Hepatocyte (in vitro differentiated cells): Measurements from ENCODE around the gene KMT5B. TPM values are rescaled to one million over a fixed set of nuclear protein-coding genes. Genes with fewer than 3 reads are reported as not detected.
"Not testable (repeated sequence)": the region's sequence is repeated elsewhere in the genome, so short reads cannot be mapped to it uniquely, and the experiment has no call there.

Experiments
- DNase-seq: peaks from one replicate; pipeline ENCODE4 v3.0.0-alpha.2; 2016; ENCODE audit warnings: low spot score
- H2AFZ ChIP-seq: fragments of 200-600 bp; sonication (generic); 2 replicates; pipeline ENCODE4 v1.6.0; 2016; ENCODE audit warnings: antibody characterized with exemption, mild to moderate bottlenecking
- H3K27ac ChIP-seq: fragments of 200-600 bp; sonication (generic); 2 replicates; pipeline ENCODE4 v1.5.1; 2016; ENCODE audit warnings: mild to moderate bottlenecking
- H3K27me3 ChIP-seq: fragments of 200-600 bp; sonication (generic); 2 replicates; pipeline ENCODE4 v1.6.1; 2016
- H3K36me3 ChIP-seq: fragments of 200-600 bp; sonication (generic); replicated peaks from 2 replicates; pipeline ENCODE4 v1.5.1; 2016; ENCODE audit warnings: low read depth; ENCODE audit not compliant: insufficient read depth
- H3K4me1 ChIP-seq: fragments of 200-600 bp; sonication (generic); 2 replicates; pipeline ENCODE4 v1.5.1; 2016; ENCODE audit warnings: mild to moderate bottlenecking, moderate library complexity; ENCODE audit not compliant: insufficient read depth
- H3K4me2 ChIP-seq: fragments of 200-600 bp; sonication (generic); 2 replicates; pipeline ENCODE4 v1.6.0; 2016
- H3K4me3 ChIP-seq: fragments of 200-600 bp; sonication (generic); 2 replicates; pipeline ENCODE4 v1.5.1; 2016; ENCODE audit warnings: mild to moderate bottlenecking
- H3K79me2 ChIP-seq: fragments of 200-600 bp; sonication (generic); 2 replicates; pipeline ENCODE4 v1.6.0; 2017; ENCODE audit warnings: mild to moderate bottlenecking
- H3K9me2 ChIP-seq: fragments of 200-600 bp; sonication (generic); replicated peaks from 2 replicates; pipeline ENCODE4 v1.6.0; 2017; ENCODE audit warnings: mild to moderate bottlenecking; ENCODE audit not compliant: insufficient read depth
- H3K9me3 ChIP-seq: fragments of 200-600 bp; sonication (generic); 2 replicates; pipeline ENCODE4 v1.5.1; 2016; ENCODE audit warnings: low read depth, mild to moderate bottlenecking
- H4K20me1 ChIP-seq: fragments of 200-600 bp; sonication (generic); 2 replicates; pipeline ENCODE4 v1.6.0; 2016; ENCODE audit warnings: mild to moderate bottlenecking; ENCODE audit not compliant: insufficient read depth, poor library complexity, severe bottlenecking
- EZH2 ChIP-seq: fragments of 200-600 bp; sonication (generic); IDR thresholded peaks from 2 replicates; pipeline ENCODE4 v1.6.1; 2016; ENCODE audit warnings: antibody characterized with exemption, mild to moderate bottlenecking, borderline replicate concordance
- EZH2phosphoT487 ChIP-seq: fragments of 200-600 bp; sonication (generic); IDR thresholded peaks from one replicate; pipeline ENCODE4 v1.6.1; 2018; ENCODE audit warnings: antibody characterized with exemption, mild to moderate bottlenecking, low read depth, moderate library complexity; ENCODE audit not compliant: unreplicated experiment, severe bottlenecking
- WGBS: methylation state at CpG from one replicate; pipeline ENCODE4 v1.1.6; 2016; ENCODE audit warnings: low lambda C conversion rate; ENCODE audit errors: missing lambda C conversion rate; 5-methylcytosine and 5-hydroxymethylcytosine counted together
- polyA plus RNA-seq: library from polyadenylated mRNA; unstranded; fragments of >200 nt; fragmentation: Nextera tagmentation; extraction: Ambion mirVana; gene quantifications from 2 replicates; pipeline ENCODE4 v1.2.1, GENCODE V29; 2016
- total RNA-seq: library from RNA; depleted of rRNA; stranded (reverse); fragments of >200 nt; gene quantifications from 2 replicates; pipeline ENCODE4 v1.2.3, GENCODE V29; 2014
- TF ChIP-seq, protein P1 (sequence below): fragments of 200-600 bp; sonication (generic); IDR thresholded peaks from 2 replicates; pipeline ENCODE4 v1.5.1; 2016; ENCODE audit warnings: antibody characterized with exemption, mild to moderate bottlenecking; ENCODE audit not compliant: poor library complexity

The KMT5B gene
- total and polyA plus RNA-seq, 2 experiments from 2014 or later: 29.9 to 36.0 TPM

DNA sequence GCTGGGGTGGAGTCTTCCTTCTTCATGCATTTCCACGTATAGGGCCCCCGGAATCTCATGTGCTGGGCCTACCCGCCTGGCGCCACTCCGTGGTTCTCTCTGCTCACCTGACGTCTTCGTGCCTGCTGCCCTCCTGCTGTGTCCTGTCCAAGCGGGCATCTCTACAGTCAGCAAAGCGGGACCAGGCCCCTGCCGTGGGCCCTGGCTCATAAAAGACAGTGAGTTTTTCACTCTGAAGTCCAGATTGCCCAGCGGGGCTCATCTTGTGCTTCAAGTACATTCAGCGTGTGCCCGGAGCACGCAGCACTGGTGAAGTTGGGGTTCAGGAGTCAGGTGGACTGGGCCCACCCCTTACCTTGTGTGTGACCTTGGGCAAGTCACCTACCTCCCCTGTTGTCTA lies 41.3 kb upstream of the KMT5B start:
- 96% methylated on average over 14 of the region's 14 CpGs for WGBS
- H3K4me3 ChIP-seq: no peak overlapping the region
- DNase-seq: no peak

DNA sequence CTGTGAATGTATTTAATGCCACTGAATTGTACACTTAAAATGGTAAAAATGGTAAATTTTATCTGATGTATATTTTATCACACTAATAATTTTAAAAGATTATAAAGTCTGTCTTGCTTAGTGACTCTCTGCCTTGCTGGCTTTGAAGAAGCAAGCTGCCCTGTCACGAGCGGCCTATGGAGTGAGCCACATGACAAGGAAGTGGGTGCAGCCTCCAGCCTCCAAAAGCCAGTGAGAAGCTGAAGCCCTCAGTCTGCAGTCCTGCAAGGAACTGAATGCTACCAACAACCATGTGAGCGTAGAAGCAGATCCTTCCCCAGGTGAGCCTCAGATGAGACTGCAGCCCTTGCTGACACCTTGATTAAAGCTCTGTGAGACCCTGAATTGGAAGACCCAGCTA lies 38.7 kb upstream of the KMT5B start:
- TF ChIP-seq, protein P1, sequence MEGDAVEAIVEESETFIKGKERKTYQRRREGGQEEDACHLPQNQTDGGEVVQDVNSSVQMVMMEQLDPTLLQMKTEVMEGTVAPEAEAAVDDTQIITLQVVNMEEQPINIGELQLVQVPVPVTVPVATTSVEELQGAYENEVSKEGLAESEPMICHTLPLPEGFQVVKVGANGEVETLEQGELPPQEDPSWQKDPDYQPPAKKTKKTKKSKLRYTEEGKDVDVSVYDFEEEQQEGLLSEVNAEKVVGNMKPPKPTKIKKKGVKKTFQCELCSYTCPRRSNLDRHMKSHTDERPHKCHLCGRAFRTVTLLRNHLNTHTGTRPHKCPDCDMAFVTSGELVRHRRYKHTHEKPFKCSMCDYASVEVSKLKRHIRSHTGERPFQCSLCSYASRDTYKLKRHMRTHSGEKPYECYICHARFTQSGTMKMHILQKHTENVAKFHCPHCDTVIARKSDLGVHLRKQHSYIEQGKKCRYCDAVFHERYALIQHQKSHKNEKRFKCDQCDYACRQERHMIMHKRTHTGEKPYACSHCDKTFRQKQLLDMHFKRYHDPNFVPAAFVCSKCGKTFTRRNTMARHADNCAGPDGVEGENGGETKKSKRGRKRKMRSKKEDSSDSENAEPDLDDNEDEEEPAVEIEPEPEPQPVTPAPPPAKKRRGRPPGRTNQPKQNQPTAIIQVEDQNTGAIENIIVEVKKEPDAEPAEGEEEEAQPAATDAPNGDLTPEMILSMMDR: no peak
- TF ChIP-seq EZH2phosphoT487 (no peak), EZH2 (no peak)
- H3K27ac ChIP-seq: no peak overlapping the region
- WGBS: 97% methylated on average over 3 of the region's 3 CpGs

More for the DNA sequence above, 41.3 kb upstream of the KMT5B start:
- Histone ChIP-seq H3K27ac (no peak overlapping the region), H3K9me3 (no peaks in the 10 kb centered on the region), H2AFZ (no peak overlapping the region), H3K79me2 (no peaks in the 10 kb centered on the region), H3K9me2 (no peaks in the 10 kb centered on the region), H3K27me3 (no peaks in the 10 kb centered on the region), H3K4me1 (peaks cover 13% of the 10 kb centered on the region), H3K4me2 (no peak overlapping the region), H3K36me3 (no peaks in the 10 kb centered on the region), H4K20me1 (no peaks in the 10 kb centered on the region)
- TF ChIP-seq EZH2phosphoT487 (no peak), EZH2 (no peak)
- TF ChIP-seq, protein P1: no peak

DNA sequence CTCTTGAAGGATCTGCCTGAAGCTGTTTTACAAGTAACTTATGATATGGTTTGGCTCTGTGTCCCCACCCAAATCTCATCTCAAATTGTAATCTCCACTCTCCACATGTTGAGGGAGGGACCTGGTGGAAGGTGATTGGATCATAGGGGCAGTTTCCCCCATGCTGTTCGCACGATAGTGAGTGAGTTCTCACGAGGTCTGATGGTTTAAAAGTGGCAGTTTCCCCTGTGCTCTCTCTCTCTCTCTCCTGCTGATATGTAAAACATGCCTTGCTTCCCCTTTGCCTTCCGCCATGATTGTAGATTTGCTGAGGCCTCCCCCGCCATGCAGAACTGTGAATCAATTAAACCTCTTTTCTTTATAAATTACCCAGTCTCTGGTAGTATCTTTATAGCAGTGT lies 31.8 kb upstream of the KMT5B start:
- H3K36me3 ChIP-seq, H3K4me1 ChIP-seq, H3K9me3 ChIP-seq, DNase-seq, H3K27me3 ChIP-seq, H3K4me2 ChIP-seq, H3K79me2 ChIP-seq, H3K4me3 ChIP-seq, H3K27ac ChIP-seq, H2AFZ ChIP-seq, H4K20me1 ChIP-seq, H3K9me2 ChIP-seq: not testable (repeated sequence)
- 79% methylated on average over 5 of the region's 5 CpGs for WGBS

More for the DNA sequence above, 38.7 kb upstream of the KMT5B start:
- H3K4me1 ChIP-seq: peaks cover 8% of the 10 kb centered on the region
- no peaks in the 10 kb centered on the region for H3K27me3 ChIP-seq
- no peaks in the 10 kb centered on the region for H3K9me3 ChIP-seq
- H3K4me3 ChIP-seq: no peak overlapping the region
- DNase-seq: no peak
- H2AFZ ChIP-seq: no peak overlapping the region
- no peaks in the 10 kb centered on the region for H3K79me2 ChIP-seq
- no peak overlapping the region for H3K4me2 ChIP-seq
- H4K20me1 ChIP-seq: no peaks in the 10 kb centered on the region
- no peaks in the 10 kb centered on the region for H3K36me3 ChIP-seq
- no peaks in the 10 kb centered on the region for H3K9me2 ChIP-seq

DNA sequence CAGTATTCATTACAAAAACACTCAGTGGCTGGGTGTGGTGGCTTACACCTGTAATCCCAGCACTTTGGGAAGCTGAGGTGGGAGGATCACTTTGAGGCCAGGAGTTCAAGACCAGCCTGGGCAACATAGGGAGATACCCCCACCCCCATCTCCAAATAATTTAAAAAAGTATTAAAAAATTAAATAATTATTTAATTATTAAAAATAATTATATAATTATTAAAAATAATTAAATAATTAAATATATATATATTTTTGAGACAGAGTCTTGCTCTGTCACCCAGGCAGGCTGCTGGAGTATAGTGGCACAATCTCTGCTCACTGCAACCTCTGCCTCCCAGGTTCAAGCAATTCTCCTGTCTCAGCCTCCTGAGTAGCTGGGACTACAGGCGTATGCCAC lies 30.8 kb upstream of the KMT5B start:
- H3K9me3 ChIP-seq, H3K9me2 ChIP-seq, H3K79me2 ChIP-seq, H3K27ac ChIP-seq, H3K27me3 ChIP-seq, H3K4me3 ChIP-seq, H3K4me1 ChIP-seq, DNase-seq, H4K20me1 ChIP-seq, H3K4me2 ChIP-seq, H2AFZ ChIP-seq, H3K36me3 ChIP-seq: not testable (repeated sequence)
- WGBS: 100% methylated on average over 1 of the region's 1 CpG

DNA sequence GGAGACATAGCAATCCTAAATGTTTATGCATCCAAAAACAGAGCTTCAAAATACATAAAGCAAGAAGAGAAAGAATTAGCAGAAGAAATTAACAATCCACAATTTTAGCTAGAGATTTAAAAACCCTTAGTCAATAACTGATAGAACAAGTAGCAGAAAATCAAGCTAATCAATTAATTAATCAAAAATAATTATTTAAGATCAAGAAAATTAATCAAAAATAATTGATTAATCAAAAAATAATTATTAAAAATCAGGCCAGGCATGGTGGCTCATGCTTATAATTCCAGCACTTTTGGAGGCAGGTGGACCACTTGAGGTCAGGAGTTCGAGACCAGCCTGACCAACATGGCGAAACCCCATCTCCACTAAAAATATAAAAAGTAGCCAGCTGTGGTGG lies 29.5 kb upstream of the KMT5B start:
- Histone ChIP-seq H3K27ac (no peak overlapping the region), H3K36me3 (no peaks in the 10 kb centered on the region), H3K4me1 (no peaks in the 10 kb centered on the region), H3K9me2 (no peaks in the 10 kb centered on the region), H3K4me2 (no peak overlapping the region), H3K79me2 (no peaks in the 10 kb centered on the region), H3K27me3 (no peaks in the 10 kb centered on the region), H3K4me3 (no peak overlapping the region), H4K20me1 (no peaks in the 10 kb centered on the region), H3K9me3 (no peaks in the 10 kb centered on the region), H2AFZ (no peak overlapping the region)
- TF ChIP-seq EZH2 (no peak), EZH2phosphoT487 (no peak)
- TF ChIP-seq, protein P1: no peak
- WGBS: 100% methylated on average over 2 of the region's 2 CpGs
- DNase-seq: no peak
